OCI-LY7 (cell line): Measurements from ENCODE around the gene RGS2.

ENCODE experiments used
- CTCF ChIP-seq: fragments of 200-600 bp; sonication (generic); conservative IDR thresholded peaks from 2 replicates; pipeline ENCODE4 v1.5.1; 2014; ENCODE audit warnings: mild to moderate bottlenecking, antibody characterized with exemption, low read length, moderate library complexity, mixed read lengths
- EZH2phosphoT487 ChIP-seq: fragments of 200-600 bp; sonication (generic); IDR thresholded peaks from 2 replicates; pipeline ENCODE4 v1.6.1; 2018; ENCODE audit warnings: low read depth, borderline replicate concordance, mild to moderate bottlenecking, mixed run types, antibody characterized with exemption, low read length, moderate library complexity, mixed read lengths

GRCh38 chr1:192844360-192844759 is 35.5 kb downstream of the RGS2 start:
- no peak for TF ChIP-seq CTCF
- TF ChIP-seq EZH2phosphoT487: no peak
